ENCODE results near the gene TJAP1. TPM values are rescaled to one million over a fixed set of nuclear protein-coding genes. Genes with fewer than 3 reads are reported as not detected.
"Not testable (repeated sequence)": the region's sequence is repeated elsewhere in the genome, so short reads cannot be mapped to it uniquely, and the experiment has no call there.

The TJAP1 gene
- total RNA-seq, 1 donor from 2014 or later: 20.5 TPM

- DNase-seq (no peak), ATAC-seq (ENCODE audit: poor library complexity) (peak; percentile 28)
- intact Hi-C loops (cut with DNase I): no loop called here
Measured at GRCh38 chr6:43496370-43497128, 19.2 kb downstream of the TJAP1 start.

GRCh38 chr6:43497129-43497396, 19.7 kb downstream of the TJAP1 start:
- DNase-seq (no peak), ATAC-seq (ENCODE audit: poor library complexity) (no peak)
- intact Hi-C loops (cut with DNase I): no loop called here

- intact Hi-C loops (cut with DNase I): no loop called here
- no peak for DNase-seq
- no peak for ATAC-seq (ENCODE audit: poor library complexity)
Measured at GRCh38 chr6:43497689-43498088, 20.3 kb downstream of the TJAP1 start.

GRCh38 chr6:43498291-43498690, 20.9 kb downstream of the TJAP1 start:
- DNase-seq; ATAC-seq (ENCODE audit: poor library complexity); intact Hi-C loops (cut with DNase I): not testable (repeated sequence)

GRCh38 chr6:43499028-43499815, 21.9 kb downstream of the TJAP1 start:
- DNase-seq (no peak), ATAC-seq (ENCODE audit: poor library complexity) (no peak)
- intact Hi-C loops (cut with DNase I): no loop called here

GRCh38 chr6:43500921-43501320, 23.6 kb downstream of the TJAP1 start:
- DNase-seq: no peak
- intact Hi-C loops (cut with DNase I): no loop called here
- ATAC-seq (ENCODE audit: poor library complexity): no peak

GRCh38 chr6:43502666-43503065, 25.3 kb downstream of the TJAP1 start:
- ATAC-seq (ENCODE audit: poor library complexity): peak; percentile 61
- no peak for DNase-seq
- intact Hi-C loops (cut with DNase I): no loop called here

GRCh38 chr6:43503443-43503842, 26.1 kb downstream of the TJAP1 start:
- DNase-seq (no peak), ATAC-seq (ENCODE audit: poor library complexity) (no peak)
- intact Hi-C loops (cut with DNase I): no loop called here

- DNase-seq (no peak), ATAC-seq (ENCODE audit: poor library complexity) (no peak)
- intact Hi-C loops (cut with DNase I): loop anchor here (5.0 kb wide), 1 partner anchor 118 kb away; no protein-coding TSS in a partner anchor
Measured at GRCh38 chr6:43504756-43505593, 27.6 kb downstream of the TJAP1 start.

GRCh38 chr6:43505718-43506117, 28.3 kb downstream of the TJAP1 start:
- intact Hi-C loops (cut with DNase I): loop anchor here (1.0 to 5.0 kb wide), 2 partner anchors 51 to 118 kb away; no protein-coding TSS in a partner anchor
- DNase-seq: no peak
- ATAC-seq (ENCODE audit: poor library complexity): no peak

- intact Hi-C loops (cut with DNase I): loop anchor here (1.0 to 5.0 kb wide), 2 partner anchors 52 to 119 kb away; no protein-coding TSS in a partner anchor
- DNase-seq (no peak), ATAC-seq (ENCODE audit: poor library complexity) (no peak)
Measured at GRCh38 chr6:43506171-43506570, 28.8 kb downstream of the TJAP1 start.

GRCh38 chr6:43506667-43507471, 29.5 kb downstream of the TJAP1 start:
- intact Hi-C loops (cut with DNase I): loop anchor here (1.0 to 5.0 kb wide), 2 partner anchors 53 to 120 kb away; no protein-coding TSS in a partner anchor
- peak; percentile 75 for DNase-seq
- peak; percentile 55 for ATAC-seq (ENCODE audit: poor library complexity)

GRCh38 chr6:43508481-43509141, 31.2 kb downstream of the TJAP1 start:
- intact Hi-C loops (cut with DNase I): loop anchor here (5.0 kb wide), 1 partner anchor 121 kb away; no protein-coding TSS in a partner anchor
- DNase-seq (no peak), ATAC-seq (ENCODE audit: poor library complexity) (no peak)

GRCh38 chr6:43509142-43509983, 32.0 kb downstream of the TJAP1 start:
- intact Hi-C loops (cut with DNase I): loop anchor here (5.0 kb wide), 1 partner anchor 122 kb away; no protein-coding TSS in a partner anchor
- DNase-seq (no peak), ATAC-seq (ENCODE audit: poor library complexity) (no peak)

GRCh38 chr6:43509984-43510826, 32.8 kb downstream of the TJAP1 start, which contains the start of gene LRRC73:
Gene LRRC73, minus strand, starts transcription at chr6:43510346. Its CDS starts 561 bp downstream, at chr6:43509785.
- DNase-seq (peak; percentile 94), ATAC-seq (ENCODE audit: poor library complexity) (peak; percentile 85)
- intact Hi-C loops (cut with DNase I): loop anchor here (5.0 to 10.0 kb wide), 2 partner anchors 123 to 245 kb away; no protein-coding TSS in a partner anchor

- intact Hi-C loops (cut with DNase I): loop anchor here (10.0 kb wide), 1 partner anchor 246 kb away; no protein-coding TSS in a partner anchor
- ATAC-seq (ENCODE audit: poor library complexity) (peak; percentile 1), DNase-seq (no peak)
Measured at GRCh38 chr6:43510827-43511163, 33.4 kb downstream of the TJAP1 start.
